ENCODE measurements around the gene SRGAP1.

SRGAP1 gene

GRCh38 chr12:63816031-63816430 lies 28.5 kb upstream of the SRGAP1 start:
- Histone ChIP-seq H3F3A (ENCODE audit: insufficient read depth, low read length) (no peaks in the 10 kb centered on the region), H3K9ac (ENCODE audit: low read length) (no peak overlapping the region), H3K4me3 (ENCODE audit: low read depth, low read length, poor library complexity, severe bottlenecking) (no peak overlapping the region), H3K9me3 (ENCODE audit: low read length) (no peaks in the 10 kb centered on the region), H3K4me1 (ENCODE audit: insufficient read depth, low read length, severe bottlenecking) (peaks cover 12% of the 10 kb centered on the region), H3K9me2 (ENCODE audit: low read depth, low read length) (no peaks in the 10 kb centered on the region), H3K4me2 (ENCODE audit: low read length) (no peak overlapping the region), H4K20me1 (ENCODE audit: insufficient read depth, low read length) (no peaks in the 10 kb centered on the region), H3K27me3 (ENCODE audit: insufficient read depth, low read length) (no peaks in the 10 kb centered on the region), H3K36me3 (ENCODE audit: insufficient read depth, low read length) (no peaks in the 10 kb centered on the region), H2AFZ (ENCODE audit: low read length) (no peak overlapping the region), H3K27ac (ENCODE audit: low read depth, low read length, poor library complexity, severe bottlenecking) (no peak overlapping the region), H3K79me2 (ENCODE audit: insufficient read depth, low read length) (no peaks in the 10 kb centered on the region)
- TF ChIP-seq, protein P1, sequence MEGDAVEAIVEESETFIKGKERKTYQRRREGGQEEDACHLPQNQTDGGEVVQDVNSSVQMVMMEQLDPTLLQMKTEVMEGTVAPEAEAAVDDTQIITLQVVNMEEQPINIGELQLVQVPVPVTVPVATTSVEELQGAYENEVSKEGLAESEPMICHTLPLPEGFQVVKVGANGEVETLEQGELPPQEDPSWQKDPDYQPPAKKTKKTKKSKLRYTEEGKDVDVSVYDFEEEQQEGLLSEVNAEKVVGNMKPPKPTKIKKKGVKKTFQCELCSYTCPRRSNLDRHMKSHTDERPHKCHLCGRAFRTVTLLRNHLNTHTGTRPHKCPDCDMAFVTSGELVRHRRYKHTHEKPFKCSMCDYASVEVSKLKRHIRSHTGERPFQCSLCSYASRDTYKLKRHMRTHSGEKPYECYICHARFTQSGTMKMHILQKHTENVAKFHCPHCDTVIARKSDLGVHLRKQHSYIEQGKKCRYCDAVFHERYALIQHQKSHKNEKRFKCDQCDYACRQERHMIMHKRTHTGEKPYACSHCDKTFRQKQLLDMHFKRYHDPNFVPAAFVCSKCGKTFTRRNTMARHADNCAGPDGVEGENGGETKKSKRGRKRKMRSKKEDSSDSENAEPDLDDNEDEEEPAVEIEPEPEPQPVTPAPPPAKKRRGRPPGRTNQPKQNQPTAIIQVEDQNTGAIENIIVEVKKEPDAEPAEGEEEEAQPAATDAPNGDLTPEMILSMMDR (IDR thresholded peaks at IDR 0.05; ENCODE audit: low read length) = no peak
- no peak for TF ChIP-seq EZH2 (IDR thresholded peaks at IDR 0.05; ENCODE audit: borderline replicate concordance, low read length)

DNA sequence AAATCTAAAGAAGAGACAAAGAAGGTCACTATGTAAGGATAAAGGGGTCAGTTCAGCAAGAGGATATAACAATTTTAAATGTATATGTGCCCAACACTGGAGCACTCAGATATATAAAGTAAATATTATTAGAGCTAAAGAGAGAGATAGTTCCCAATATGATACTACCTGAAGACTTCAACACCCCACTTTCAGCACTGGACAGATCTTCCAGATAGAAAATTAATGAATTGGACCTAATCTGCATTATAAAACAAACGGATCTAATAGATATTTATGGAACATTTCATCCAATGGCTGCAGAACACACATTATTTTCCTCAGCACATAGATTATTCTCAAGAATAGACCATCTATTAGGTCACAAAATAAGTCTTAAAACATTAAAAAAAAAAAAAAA lies 24.1 kb upstream of the SRGAP1 start:
- Histone ChIP-seq H3K79me2 (ENCODE audit: insufficient read depth, low read length) (no peaks in the 10 kb centered on the region), H3K9me3 (ENCODE audit: low read length) (no peaks in the 10 kb centered on the region), H3K9ac (ENCODE audit: low read length) (no peak overlapping the region), H3K9me2 (ENCODE audit: low read depth, low read length) (no peaks in the 10 kb centered on the region), H3K4me3 (ENCODE audit: low read depth, low read length, poor library complexity, severe bottlenecking) (no peak overlapping the region), H3K27me3 (ENCODE audit: insufficient read depth, low read length) (no peaks in the 10 kb centered on the region), H3F3A (ENCODE audit: insufficient read depth, low read length) (no peaks in the 10 kb centered on the region), H3K4me1 (ENCODE audit: insufficient read depth, low read length, severe bottlenecking) (no peaks in the 10 kb centered on the region), H3K27ac (ENCODE audit: low read depth, low read length, poor library complexity, severe bottlenecking) (no peak overlapping the region), H3K36me3 (ENCODE audit: insufficient read depth, low read length) (no peaks in the 10 kb centered on the region), H4K20me1 (ENCODE audit: insufficient read depth, low read length) (no peaks in the 10 kb centered on the region), H3K4me2 (ENCODE audit: low read length) (no peak overlapping the region), H2AFZ (ENCODE audit: low read length) (no peak overlapping the region)
- TF ChIP-seq, protein P1 (IDR thresholded peaks at IDR 0.05; ENCODE audit: low read length) = no peak
- no peak for TF ChIP-seq EZH2 (IDR thresholded peaks at IDR 0.05; ENCODE audit: borderline replicate concordance, low read length)

GRCh38 chr12:63821781-63822251 lies 22.7 kb upstream of the SRGAP1 start:
- Histone ChIP-seq H3K27ac (ENCODE audit: low read depth, low read length, poor library complexity, severe bottlenecking) (no peak overlapping the region), H2AFZ (ENCODE audit: low read length) (no peak overlapping the region), H3K36me3 (ENCODE audit: insufficient read depth, low read length) (no peaks in the 10 kb centered on the region), H4K20me1 (ENCODE audit: insufficient read depth, low read length) (no peaks in the 10 kb centered on the region), H3K4me2 (ENCODE audit: low read length) (no peak overlapping the region), H3K79me2 (ENCODE audit: insufficient read depth, low read length) (no peaks in the 10 kb centered on the region), H3K27me3 (ENCODE audit: insufficient read depth, low read length) (no peaks in the 10 kb centered on the region), H3F3A (ENCODE audit: insufficient read depth, low read length) (no peaks in the 10 kb centered on the region), H3K9me3 (ENCODE audit: low read length) (no peaks in the 10 kb centered on the region), H3K4me3 (ENCODE audit: low read depth, low read length, poor library complexity, severe bottlenecking) (no peak overlapping the region), H3K9ac (ENCODE audit: low read length) (no peak overlapping the region), H3K4me1 (ENCODE audit: insufficient read depth, low read length, severe bottlenecking) (no peaks in the 10 kb centered on the region), H3K9me2 (ENCODE audit: low read depth, low read length) (no peaks in the 10 kb centered on the region)
- no peak for TF ChIP-seq EZH2 (IDR thresholded peaks at IDR 0.05; ENCODE audit: borderline replicate concordance, low read length)
- TF ChIP-seq, protein P1 (IDR thresholded peaks at IDR 0.05; ENCODE audit: low read length) = no peak

All from OCI-LY1 (cell line).